ENCODE measurements around the gene SLC2A11. TPM values are rescaled to one million over a fixed set of nuclear protein-coding genes. Genes with fewer than 3 reads are reported as not detected.
"Not testable (repeated sequence)": the region's sequence is repeated elsewhere in the genome, so short reads cannot be mapped to it uniquely, and the experiment has no call there.

Gene SLC2A11
- polyA plus RNA-seq, 1 donor from 2014 or later = 45.7 TPM

GRCh38 chr22:23915290-23915689 lies 57.6 kb downstream of the SLC2A11 start:
- no peaks in the 10 kb centered on the region for H3K9me3 ChIP-seq (ENCODE audit: low read length)
- no peak overlapping the region for H3K27ac ChIP-seq (ENCODE audit: low read length)
- H2AFZ ChIP-seq (ENCODE audit: low read depth, low read length) = no peak overlapping the region
- H3K9me2 ChIP-seq (ENCODE audit: insufficient read depth, low read length) = no peaks in the 10 kb centered on the region
- H4K20me1 ChIP-seq (ENCODE audit: insufficient read depth) = no peaks in the 10 kb centered on the region
- no peaks in the 10 kb centered on the region for H3K79me2 ChIP-seq (replicated peaks; ENCODE audit: insufficient read depth, low read length)
- H3K27me3 ChIP-seq (ENCODE audit: insufficient read depth, low read depth, low read length) = no peaks in the 10 kb centered on the region
- H3K4me2 ChIP-seq (ENCODE audit: low read length) = no peak overlapping the region
- TF ChIP-seq, protein P1, sequence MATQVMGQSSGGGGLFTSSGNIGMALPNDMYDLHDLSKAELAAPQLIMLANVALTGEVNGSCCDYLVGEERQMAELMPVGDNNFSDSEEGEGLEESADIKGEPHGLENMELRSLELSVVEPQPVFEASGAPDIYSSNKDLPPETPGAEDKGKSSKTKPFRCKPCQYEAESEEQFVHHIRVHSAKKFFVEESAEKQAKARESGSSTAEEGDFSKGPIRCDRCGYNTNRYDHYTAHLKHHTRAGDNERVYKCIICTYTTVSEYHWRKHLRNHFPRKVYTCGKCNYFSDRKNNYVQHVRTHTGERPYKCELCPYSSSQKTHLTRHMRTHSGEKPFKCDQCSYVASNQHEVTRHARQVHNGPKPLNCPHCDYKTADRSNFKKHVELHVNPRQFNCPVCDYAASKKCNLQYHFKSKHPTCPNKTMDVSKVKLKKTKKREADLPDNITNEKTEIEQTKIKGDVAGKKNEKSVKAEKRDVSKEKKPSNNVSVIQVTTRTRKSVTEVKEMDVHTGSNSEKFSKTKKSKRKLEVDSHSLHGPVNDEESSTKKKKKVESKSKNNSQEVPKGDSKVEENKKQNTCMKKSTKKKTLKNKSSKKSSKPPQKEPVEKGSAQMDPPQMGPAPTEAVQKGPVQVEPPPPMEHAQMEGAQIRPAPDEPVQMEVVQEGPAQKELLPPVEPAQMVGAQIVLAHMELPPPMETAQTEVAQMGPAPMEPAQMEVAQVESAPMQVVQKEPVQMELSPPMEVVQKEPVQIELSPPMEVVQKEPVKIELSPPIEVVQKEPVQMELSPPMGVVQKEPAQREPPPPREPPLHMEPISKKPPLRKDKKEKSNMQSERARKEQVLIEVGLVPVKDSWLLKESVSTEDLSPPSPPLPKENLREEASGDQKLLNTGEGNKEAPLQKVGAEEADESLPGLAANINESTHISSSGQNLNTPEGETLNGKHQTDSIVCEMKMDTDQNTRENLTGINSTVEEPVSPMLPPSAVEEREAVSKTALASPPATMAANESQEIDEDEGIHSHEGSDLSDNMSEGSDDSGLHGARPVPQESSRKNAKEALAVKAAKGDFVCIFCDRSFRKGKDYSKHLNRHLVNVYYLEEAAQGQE (IDR thresholded peaks at IDR 0.05; ENCODE audit: borderline replicate concordance) = no peak
- no peak for TF ChIP-seq TAF1 (IDR thresholded peaks at IDR 0.05; ENCODE audit: low read depth)
- TF ChIP-seq POLR2AphosphoS5 (IDR thresholded peaks at IDR 0.05) = no peak
- TF ChIP-seq EP300 (conservative IDR thresholded peaks at IDR 0.05; ENCODE audit: poor library complexity, severe bottlenecking) = no peak
- no peak for TF ChIP-seq EZH2 (IDR thresholded peaks at IDR 0.05; ENCODE audit: borderline replicate concordance, insufficient read depth, low read length, poor library complexity, severe bottlenecking)
- no peak for TF ChIP-seq SMC3 (conservative IDR thresholded peaks at IDR 0.05; ENCODE audit: poor library complexity)
- no peaks in the 10 kb centered on the region for H3F3A ChIP-seq (ENCODE audit: insufficient read depth, low read length, poor library complexity, severe bottlenecking)
- H3K4me3 ChIP-seq (ENCODE audit: low read length) = no peak overlapping the region
- no peaks in the 10 kb centered on the region for H3K36me3 ChIP-seq (ENCODE audit: insufficient read depth, low read length)
- no peak overlapping the region for H3K9ac ChIP-seq (ENCODE audit: low read length)

DNA sequence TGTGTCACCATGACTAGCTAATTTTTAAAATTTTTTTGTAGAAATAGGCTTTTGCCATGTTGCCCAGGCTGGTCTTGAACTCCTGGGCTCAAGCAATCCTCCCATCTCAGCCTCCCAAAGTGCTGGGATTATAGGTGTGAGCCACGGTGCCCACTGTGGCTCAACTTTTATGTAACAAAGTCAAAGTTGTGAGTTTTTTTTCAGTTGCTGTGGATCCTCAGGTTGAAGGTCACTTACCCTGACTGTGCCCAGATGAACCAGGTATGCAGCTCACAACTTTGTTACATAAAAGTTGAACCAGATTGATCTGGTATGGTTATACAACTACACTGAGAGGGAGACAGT lies 62.6 kb downstream of the SLC2A11 start:
- H3K79me2 ChIP-seq (replicated peaks; ENCODE audit: insufficient read depth, low read length); H3F3A ChIP-seq (ENCODE audit: insufficient read depth, low read length, poor library complexity, severe bottlenecking): not testable (repeated sequence)

GRCh38 chr22:23921586-23922201 lies 64.0 kb downstream of the SLC2A11 start:
- H3K4me2 ChIP-seq (ENCODE audit: low read length); H4K20me1 ChIP-seq (ENCODE audit: insufficient read depth); H3K4me3 ChIP-seq (ENCODE audit: low read length); H2AFZ ChIP-seq (ENCODE audit: low read depth, low read length); H3K9me2 ChIP-seq (ENCODE audit: insufficient read depth, low read length); H3K27ac ChIP-seq (ENCODE audit: low read length); H3K9ac ChIP-seq (ENCODE audit: low read length); H3K36me3 ChIP-seq (ENCODE audit: insufficient read depth, low read length); H3K9me3 ChIP-seq (ENCODE audit: low read length); H3F3A ChIP-seq (ENCODE audit: insufficient read depth, low read length, poor library complexity, severe bottlenecking); H3K27me3 ChIP-seq (ENCODE audit: insufficient read depth, low read depth, low read length); H3K79me2 ChIP-seq (replicated peaks; ENCODE audit: insufficient read depth, low read length): not testable (repeated sequence)

More for the DNA sequence above, 62.6 kb downstream of the SLC2A11 start:
- not testable (repeated sequence) for H3K4me2 ChIP-seq (ENCODE audit: low read length); H3K36me3 ChIP-seq (ENCODE audit: insufficient read depth, low read length); H4K20me1 ChIP-seq (ENCODE audit: insufficient read depth); H3K27me3 ChIP-seq (ENCODE audit: insufficient read depth, low read depth, low read length); H3K27ac ChIP-seq (ENCODE audit: low read length); H3K4me3 ChIP-seq (ENCODE audit: low read length); H3K9me2 ChIP-seq (ENCODE audit: insufficient read depth, low read length); H2AFZ ChIP-seq (ENCODE audit: low read depth, low read length); H3K9ac ChIP-seq (ENCODE audit: low read length); H3K9me3 ChIP-seq (ENCODE audit: low read length)

- Histone ChIP-seq H4K20me1 (ENCODE audit: insufficient read depth) (no peaks in the 10 kb centered on the region), H3K79me2 (replicated peaks; ENCODE audit: insufficient read depth, low read length) (no peaks in the 10 kb centered on the region)
Observed at GRCh38 chr22:23922921-23923320, 65.2 kb downstream of the SLC2A11 start.

More at GRCh38 chr22:23922921-23923320, 65.2 kb downstream of the SLC2A11 start:
- no peaks in the 10 kb centered on the region for H3F3A ChIP-seq (ENCODE audit: insufficient read depth, low read length, poor library complexity, severe bottlenecking)
- H2AFZ ChIP-seq (ENCODE audit: low read depth, low read length) = no peak overlapping the region
- no peaks in the 10 kb centered on the region for H3K36me3 ChIP-seq (ENCODE audit: insufficient read depth, low read length)
- H3K9me3 ChIP-seq (ENCODE audit: low read length) = no peaks in the 10 kb centered on the region
- H3K9ac ChIP-seq (ENCODE audit: low read length) = no peak overlapping the region
- no peak overlapping the region for H3K4me3 ChIP-seq (ENCODE audit: low read length)
- no peak overlapping the region for H3K27ac ChIP-seq (ENCODE audit: low read length)
- TF ChIP-seq EP300 (conservative IDR thresholded peaks at IDR 0.05; ENCODE audit: poor library complexity, severe bottlenecking) = no peak
- TF ChIP-seq TAF1 (IDR thresholded peaks at IDR 0.05; ENCODE audit: low read depth) = no peak
- TF ChIP-seq EZH2 (IDR thresholded peaks at IDR 0.05; ENCODE audit: borderline replicate concordance, insufficient read depth, low read length, poor library complexity, severe bottlenecking) = no peak
- TF ChIP-seq RAD21 (conservative IDR thresholded peaks at IDR 0.05) = no peak
- no peak for TF ChIP-seq POLR2AphosphoS5 (IDR thresholded peaks at IDR 0.05)
- no peak for TF ChIP-seq CTCF (IDR thresholded peaks at IDR 0.05; ENCODE audit: poor library complexity, severe bottlenecking)
- TF ChIP-seq, protein P1 (IDR thresholded peaks at IDR 0.05; ENCODE audit: borderline replicate concordance) = no peak
- no peak for TF ChIP-seq MXI1 (conservative IDR thresholded peaks at IDR 0.05; ENCODE audit: poor library complexity, severe bottlenecking)
- no peak for TF ChIP-seq SMC3 (conservative IDR thresholded peaks at IDR 0.05; ENCODE audit: poor library complexity)
- no peaks in the 10 kb centered on the region for H3K27me3 ChIP-seq (ENCODE audit: insufficient read depth, low read depth, low read length)
- no peak overlapping the region for H3K4me2 ChIP-seq (ENCODE audit: low read length)
- H3K9me2 ChIP-seq (ENCODE audit: insufficient read depth, low read length) = no peaks in the 10 kb centered on the region
